ENCODE results near the gene C1orf159.

C1orf159 gene

DNA sequence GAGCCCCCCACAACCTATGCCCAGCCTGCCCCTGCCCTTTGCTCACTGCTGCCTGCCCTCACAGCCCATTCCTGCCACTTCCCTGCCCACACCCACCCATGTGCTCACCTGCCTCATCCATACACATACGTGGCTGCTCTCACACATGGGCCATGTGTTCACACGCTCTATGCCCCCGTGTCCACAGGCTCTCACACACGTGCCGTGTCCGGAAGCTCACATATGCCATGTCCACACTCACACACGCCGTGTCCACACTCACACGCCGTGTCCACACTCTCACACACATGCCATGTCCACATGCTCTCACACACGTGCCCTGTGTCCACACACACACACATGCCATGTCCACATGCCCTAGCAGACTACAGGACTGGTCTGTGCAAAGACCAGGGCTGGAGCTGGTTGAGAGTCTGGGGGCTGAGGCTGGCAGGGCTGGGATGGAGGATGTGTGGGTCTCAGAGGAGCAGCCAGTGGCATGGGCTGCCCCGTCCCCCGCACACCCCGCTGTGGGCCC is 41.2 kb downstream of the C1orf159 start:
- Histone ChIP-seq H3K4me2 (ENCODE audit: insufficient read depth, low read length, poor library complexity, severe bottlenecking) (no peak overlapping the region), H2AFZ (ENCODE audit: low read length) (no peak overlapping the region), H3K27ac (replicated peaks; ENCODE audit: low read length) (no peak overlapping the region), H2BK12ac (ENCODE audit: low read length) (peak overlapping the region; percentile 94), H3K9me3 (replicated peaks in 1 of 2; ENCODE audit: control insufficient read depth in 2 of 2, insufficient read depth in 1 of 2, low read depth in 1 of 2, low read length in 2 of 2) (no peaks in the 10 kb centered on the region), H3K14ac (ENCODE audit: low read length) (peak overlapping the region; percentile 47), H3K36me3 (replicated peaks in 1 of 2; ENCODE audit: control insufficient read depth in 2 of 2, insufficient read depth in 2 of 2, low read length in 2 of 2) (no peaks in the 10 kb centered on the region), H2BK120ac (ENCODE audit: low read depth, low read length) (no peak overlapping the region), H3K4me3 (ENCODE audit: low read length in 2 of 2) (peak overlapping the region in 1 of 2 donors; percentile 67), H3K18ac (ENCODE audit: low read length) (peak overlapping the region; percentile 84), H4K91ac (ENCODE audit: low read depth, low read length, poor library complexity) (peak overlapping the region; percentile 94), H2BK15ac (ENCODE audit: low read length) (peak overlapping the region; percentile 98), H3K9ac (ENCODE audit: low read depth, low read length, poor library complexity) (no peak overlapping the region), H2BK5ac (ENCODE audit: low read length) (peak overlapping the region; percentile 11), H2AK5ac (ENCODE audit: low read depth, low read length) (peak overlapping the region; percentile 98), H3K4me1 (ENCODE audit: control insufficient read depth in 2 of 2, insufficient read depth in 1 of 2, low read depth in 1 of 2, low read length in 2 of 2) (peaks cover 17 to 18% of the 10 kb centered on the region in 2 donors), H3K27me3 (ENCODE audit: control insufficient read depth in 3 of 3, insufficient read depth in 3 of 3, low read depth in 1 of 3, low read length in 3 of 3) (peaks cover 0 to 52% (median 3%) of the 10 kb centered on the region in 3 experiments), H3K23ac (ENCODE audit: low read depth, low read length, poor library complexity) (peak overlapping the region; percentile 95), H3K79me1 (ENCODE audit: low read depth, low read length) (peaks cover 6% of the 10 kb centered on the region), H4K8ac (ENCODE audit: low read depth, low read length) (peak overlapping the region; percentile 65), H3K4ac (ENCODE audit: low read length) (peak overlapping the region; percentile 53)
- no peak for DNase-seq (ENCODE audit: low spot score)
- WGBS, 2 donors (ENCODE audit: extremely low coverage in 2 of 2, insufficient read length in 2 of 2, insufficient replicate concordance in 1 of 2): no CpG with 5 or more reads among the region's 14 CpGs

DNA sequence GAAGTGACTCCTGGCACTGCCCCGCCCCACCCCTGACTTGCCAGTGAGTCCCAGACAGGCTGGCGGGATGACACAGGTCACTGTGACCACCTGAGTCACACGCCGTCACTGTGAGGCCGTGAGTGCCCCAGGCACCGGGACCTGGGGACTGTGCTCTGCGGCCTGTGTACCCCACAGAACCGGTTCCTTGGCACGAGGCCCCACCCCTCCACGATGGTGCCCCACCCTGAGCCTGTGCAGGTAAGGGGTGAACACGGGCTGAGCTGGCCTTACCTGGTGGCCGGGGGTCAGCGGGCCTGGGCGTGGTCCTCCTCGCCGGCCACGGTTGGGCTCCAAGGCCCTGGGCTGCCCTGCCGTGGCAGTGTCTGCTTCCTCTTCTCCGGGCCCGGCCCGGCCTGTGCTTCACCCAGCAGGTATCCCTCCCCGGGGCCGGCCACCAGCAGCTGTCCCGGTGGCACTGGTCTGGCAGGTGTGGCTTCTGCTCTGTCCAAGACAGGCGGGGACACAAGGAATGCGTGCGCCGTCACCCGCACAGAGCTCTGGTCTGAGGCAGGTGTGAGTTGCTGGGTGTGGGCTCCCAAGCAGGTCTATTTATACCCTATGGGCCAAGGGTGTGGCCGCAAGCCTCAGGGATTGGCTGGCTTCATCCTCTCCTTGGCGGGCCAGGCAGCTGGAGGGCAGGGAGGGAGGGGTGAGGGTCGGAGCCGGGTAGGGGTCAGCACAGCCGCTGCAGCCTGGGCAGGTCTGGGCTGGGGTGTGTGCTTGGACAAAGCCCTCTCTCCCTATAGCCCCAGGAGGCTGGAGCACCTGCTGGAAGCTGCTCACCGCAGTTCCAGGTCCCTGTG is 41.9 kb downstream of the C1orf159 start, which contains the start of gene RNF223:
TSS of gene RNF223 (minus strand) at position 564 of the 845 bp plus-strand sequence. CDS start 1,740 bp downstream, outside the sequence.
- Histone ChIP-seq H2BK15ac (ENCODE audit: low read length) (peak within 1 kb of the TSS; percentile 98), H4K91ac (ENCODE audit: low read depth, low read length, poor library complexity) (peak within 1 kb of the TSS; percentile 94), H3K14ac (ENCODE audit: low read length) (peak within 1 kb of the TSS; percentile 56)

DNA sequence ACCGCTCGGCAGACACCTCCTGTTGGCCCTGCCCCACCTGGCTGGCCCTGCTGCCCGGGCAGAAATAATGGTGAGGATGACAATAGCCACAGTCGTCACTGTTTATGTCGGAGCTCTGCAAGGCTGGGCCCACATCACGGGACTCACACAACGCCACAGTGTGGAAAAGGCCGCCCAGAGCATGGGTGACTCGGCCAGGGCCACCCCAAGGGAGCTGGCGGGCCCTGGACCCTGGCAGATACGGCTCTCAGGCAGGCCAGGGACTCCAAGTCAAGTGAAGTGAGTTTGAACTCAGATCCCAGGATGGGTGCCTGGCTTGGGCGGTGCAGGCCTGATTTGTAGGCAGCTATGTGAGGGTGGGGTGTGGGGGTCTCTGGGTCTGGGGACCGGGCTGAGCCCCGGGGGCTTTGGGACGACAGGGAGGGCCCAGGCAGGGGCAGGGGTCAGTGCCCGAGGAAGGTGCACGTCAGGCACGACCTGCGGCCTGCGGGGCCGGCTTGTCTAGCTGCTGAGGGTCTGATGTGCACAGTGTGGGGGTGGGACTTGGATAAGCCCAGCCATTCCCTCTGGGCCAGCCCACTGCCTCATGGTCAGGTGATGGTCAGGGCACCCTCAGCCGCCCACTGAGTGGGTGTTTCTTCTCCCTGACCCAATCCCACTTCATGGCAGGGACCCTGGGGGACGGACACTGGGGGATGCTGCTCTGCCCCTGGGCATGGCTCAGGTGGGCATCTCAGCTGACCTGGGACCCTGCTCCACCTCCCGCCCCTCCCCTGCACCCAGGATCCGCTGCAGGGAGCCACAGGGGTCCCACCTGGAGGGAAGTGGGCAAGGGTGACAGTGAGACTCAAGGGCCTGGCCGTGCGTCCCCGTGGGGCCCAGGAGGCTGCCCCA is 42.8 kb downstream of the C1orf159 start:
- Histone ChIP-seq H3K36me3 (replicated peaks in 1 of 2; ENCODE audit: control insufficient read depth in 2 of 2, insufficient read depth in 2 of 2, low read length in 2 of 2) (no peaks in the 10 kb centered on the region), H3K4me2 (ENCODE audit: insufficient read depth, low read length, poor library complexity, severe bottlenecking) (no peak overlapping the region), H2AFZ (ENCODE audit: low read length) (no peak overlapping the region), H3K9me3 (replicated peaks in 1 of 2; ENCODE audit: control insufficient read depth in 2 of 2, insufficient read depth in 1 of 2, low read depth in 1 of 2, low read length in 2 of 2) (no peaks in the 10 kb centered on the region), H2BK5ac (ENCODE audit: low read length) (peak overlapping the region; percentile 66), H3K4me3 (ENCODE audit: low read length in 2 of 2) (no peak overlapping the region), H2BK15ac (ENCODE audit: low read length) (peak overlapping the region; percentile 85), H2BK120ac (ENCODE audit: low read depth, low read length) (no peak overlapping the region), H3K27me3 (ENCODE audit: control insufficient read depth in 3 of 3, insufficient read depth in 3 of 3, low read depth in 1 of 3, low read length in 3 of 3) (peaks cover 0 to 61% (median 10%) of the 10 kb centered on the region in 3 experiments), H3K27ac (replicated peaks; ENCODE audit: low read length) (no peak overlapping the region), H2AK5ac (ENCODE audit: low read depth, low read length) (peak overlapping the region; percentile 75), H3K23ac (ENCODE audit: low read depth, low read length, poor library complexity) (peak overlapping the region; percentile 55), H2BK12ac (ENCODE audit: low read length) (peak overlapping the region; percentile 73), H4K91ac (ENCODE audit: low read depth, low read length, poor library complexity) (no peak overlapping the region), H3K18ac (ENCODE audit: low read length) (peak overlapping the region; percentile 48), H3K4ac (ENCODE audit: low read length) (no peak overlapping the region), H3K79me1 (ENCODE audit: low read depth, low read length) (peaks cover 7% of the 10 kb centered on the region), H3K4me1 (ENCODE audit: control insufficient read depth in 2 of 2, insufficient read depth in 1 of 2, low read depth in 1 of 2, low read length in 2 of 2) (peaks cover 16 to 17% of the 10 kb centered on the region in 2 donors), H3K14ac (ENCODE audit: low read length) (no peak overlapping the region), H3K9ac (ENCODE audit: low read depth, low read length, poor library complexity) (peak overlapping the region; percentile 44), H4K8ac (ENCODE audit: low read depth, low read length) (no peak overlapping the region)
- no CpG with 5 or more reads among the region's 28 CpGs for WGBS, 2 donors (ENCODE audit: extremely low coverage in 2 of 2, insufficient read length in 2 of 2, insufficient replicate concordance in 1 of 2)
- no peak for DNase-seq (ENCODE audit: low spot score)

More for the DNA sequence above, 41.9 kb downstream of the C1orf159 start, which contains the start of gene RNF223:
- H2BK12ac ChIP-seq (ENCODE audit: low read length): peak within 1 kb of the TSS; percentile 94
- peak within 1 kb of the TSS in 1 of 2 donors; percentile 67 for H3K4me3 ChIP-seq (ENCODE audit: low read length in 2 of 2)
- H3K79me1 ChIP-seq (ENCODE audit: low read depth, low read length): peaks cover 7% of the 10 kb centered on the region
- WGBS, 2 donors (ENCODE audit: extremely low coverage in 2 of 2, insufficient read length in 2 of 2, insufficient replicate concordance in 1 of 2): no CpG with 5 or more reads among the region's 35 CpGs
- no peaks in the 10 kb centered on the region for H3K36me3 ChIP-seq (replicated peaks in 1 of 2; ENCODE audit: control insufficient read depth in 2 of 2, insufficient read depth in 2 of 2, low read length in 2 of 2)
- peak within 1 kb of the TSS; percentile 65 for H4K8ac ChIP-seq (ENCODE audit: low read depth, low read length)
- H3K9me3 ChIP-seq (replicated peaks in 1 of 2; ENCODE audit: control insufficient read depth in 2 of 2, insufficient read depth in 1 of 2, low read depth in 1 of 2, low read length in 2 of 2): no peaks in the 10 kb centered on the region
- H2AFZ ChIP-seq (ENCODE audit: low read length): no peak within 1 kb of the TSS
- H3K4me1 ChIP-seq (ENCODE audit: control insufficient read depth in 2 of 2, insufficient read depth in 1 of 2, low read depth in 1 of 2, low read length in 2 of 2): peaks cover 15 to 16% of the 10 kb centered on the region in 2 donors
- DNase-seq (ENCODE audit: low spot score): no peak
- H3K4ac ChIP-seq (ENCODE audit: low read length): peak within 1 kb of the TSS; percentile 53
- H3K4me2 ChIP-seq (ENCODE audit: insufficient read depth, low read length, poor library complexity, severe bottlenecking): no peak within 1 kb of the TSS
- peak within 1 kb of the TSS; percentile 87 for H3K18ac ChIP-seq (ENCODE audit: low read length)
- H3K27me3 ChIP-seq (ENCODE audit: control insufficient read depth in 3 of 3, insufficient read depth in 3 of 3, low read depth in 1 of 3, low read length in 3 of 3): peaks cover 0 to 57% (median 6%) of the 10 kb centered on the region in 3 experiments
- H3K9ac ChIP-seq (ENCODE audit: low read depth, low read length, poor library complexity): peak within 1 kb of the TSS; percentile 44
- H2BK120ac ChIP-seq (ENCODE audit: low read depth, low read length): no peak within 1 kb of the TSS
- peak within 1 kb of the TSS; percentile 95 for H3K23ac ChIP-seq (ENCODE audit: low read depth, low read length, poor library complexity)
- H2AK5ac ChIP-seq (ENCODE audit: low read depth, low read length): peak within 1 kb of the TSS; percentile 98
- H2BK5ac ChIP-seq (ENCODE audit: low read length): peak within 1 kb of the TSS; percentile 66
- no peak within 1 kb of the TSS for H3K27ac ChIP-seq (replicated peaks; ENCODE audit: low read length)
